Spinal cord (tissue), 10 donors: ENCODE results near the gene BLCAP. TPM values are rescaled to one million over a fixed set of nuclear protein-coding genes. Genes with fewer than 3 reads are reported as not detected.

ENCODE experiments used
- DNase-seq, 6 donors: peaks; one replicate each; pipeline versions ENCODE4 v3.0.0 to v3.0.0-alpha.2; 2013 to 2015; ENCODE audit warnings: low spot score in 6 of 6, low read depth in 4 of 6
- H3K27ac ChIP-seq: one replicate; pipeline ENCODE4 v1.5.1; 2013; ENCODE audit warnings: low read depth, low read length, control low read depth
- H3K27me3 ChIP-seq: one replicate; pipeline ENCODE4 v1.6.1; 2013; ENCODE audit warnings: low read length; ENCODE audit not compliant: control insufficient read depth, insufficient read depth
- H3K36me3 ChIP-seq: one replicate; pipeline ENCODE4 v1.6.1; 2013; ENCODE audit warnings: low read length; ENCODE audit not compliant: control insufficient read depth, insufficient read depth
- H3K4me1 ChIP-seq: one replicate; pipeline ENCODE4 v1.6.1; 2013; ENCODE audit warnings: low read length; ENCODE audit not compliant: control insufficient read depth, insufficient read depth
- H3K4me3 ChIP-seq: one replicate; pipeline ENCODE4 v1.5.1; 2013; ENCODE audit warnings: low read depth, low read length, control low read depth
- H3K9me3 ChIP-seq: one replicate; pipeline ENCODE4 v1.6.1; 2013; ENCODE audit warnings: low read length; ENCODE audit not compliant: control insufficient read depth, insufficient read depth
- WGBS: methylation state at CpG from one replicate; pipeline ENCODE4 v1.1.5; 2013; ENCODE audit warnings: missing lambda C conversion rate; ENCODE audit not compliant: insufficient coverage; 5-methylcytosine and 5-hydroxymethylcytosine counted together
- polyA plus RNA-seq, 2 donors: library from polyadenylated mRNA; unstranded; fragments of 120-200 nt; gene quantifications; one replicate each; pipeline ENCODE4 v1.2.1, GENCODE V29; 2013; ENCODE audit not compliant: insufficient read length in 2 of 2
- total RNA-seq, 2 donors: library from RNA; depleted of rRNA in 1 of 2; stranded (reverse); fragments of 120-200 nt in 1 of 2; fragments of >200 nt in 1 of 2; gene quantifications; one replicate each; pipeline versions ENCODE4 v1.2.3 to v1.2.4, GENCODE V29; 2013 to 2014
- donor health status: healthy.

The BLCAP gene
- total and polyA plus RNA-seq, 4 donors, result 87.1 to 274 (median 196) TPM

DNA sequence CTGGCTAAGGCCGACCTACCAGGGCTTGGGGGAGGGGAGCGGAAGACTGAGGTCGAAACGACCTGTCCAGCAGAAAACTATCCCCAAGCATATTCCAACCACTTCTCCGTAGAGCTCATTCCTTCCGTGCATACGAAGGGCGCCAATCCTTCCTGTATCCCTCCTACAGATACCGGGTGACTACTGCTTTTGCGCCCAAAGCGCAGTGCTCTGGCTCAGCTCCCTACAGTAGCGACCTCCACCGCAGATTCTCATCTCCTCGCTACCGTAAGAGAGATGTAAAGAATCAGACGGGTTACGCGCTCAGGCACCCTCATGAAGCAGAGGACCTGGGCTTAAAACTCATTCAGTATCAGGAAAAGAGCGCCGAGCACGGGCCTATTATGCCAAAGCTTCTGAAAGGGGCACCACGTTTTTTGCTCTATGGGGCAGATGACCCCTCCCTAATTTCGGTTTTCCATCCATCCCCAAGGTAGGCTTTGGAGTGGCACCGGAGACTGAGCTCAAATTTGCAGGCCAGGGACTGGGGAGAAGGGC lies 7.2 kb downstream of the BLCAP start:
- DNase-seq, result peak in 2 of 6 donors; percentile 59 to 74
- Histone ChIP-seq H3K9me3 (no peaks in the 10 kb centered on the region), H3K27ac (peak overlapping the region; percentile 82), H3K4me1 (peaks cover 70% of the 10 kb centered on the region), H3K4me3 (peak overlapping the region; percentile 58), H3K27me3 (no peaks in the 10 kb centered on the region), H3K36me3 (peaks cover 34% of the 10 kb centered on the region)
- WGBS, result 52% methylated on average over 18 of the region's 24 CpGs

DNA sequence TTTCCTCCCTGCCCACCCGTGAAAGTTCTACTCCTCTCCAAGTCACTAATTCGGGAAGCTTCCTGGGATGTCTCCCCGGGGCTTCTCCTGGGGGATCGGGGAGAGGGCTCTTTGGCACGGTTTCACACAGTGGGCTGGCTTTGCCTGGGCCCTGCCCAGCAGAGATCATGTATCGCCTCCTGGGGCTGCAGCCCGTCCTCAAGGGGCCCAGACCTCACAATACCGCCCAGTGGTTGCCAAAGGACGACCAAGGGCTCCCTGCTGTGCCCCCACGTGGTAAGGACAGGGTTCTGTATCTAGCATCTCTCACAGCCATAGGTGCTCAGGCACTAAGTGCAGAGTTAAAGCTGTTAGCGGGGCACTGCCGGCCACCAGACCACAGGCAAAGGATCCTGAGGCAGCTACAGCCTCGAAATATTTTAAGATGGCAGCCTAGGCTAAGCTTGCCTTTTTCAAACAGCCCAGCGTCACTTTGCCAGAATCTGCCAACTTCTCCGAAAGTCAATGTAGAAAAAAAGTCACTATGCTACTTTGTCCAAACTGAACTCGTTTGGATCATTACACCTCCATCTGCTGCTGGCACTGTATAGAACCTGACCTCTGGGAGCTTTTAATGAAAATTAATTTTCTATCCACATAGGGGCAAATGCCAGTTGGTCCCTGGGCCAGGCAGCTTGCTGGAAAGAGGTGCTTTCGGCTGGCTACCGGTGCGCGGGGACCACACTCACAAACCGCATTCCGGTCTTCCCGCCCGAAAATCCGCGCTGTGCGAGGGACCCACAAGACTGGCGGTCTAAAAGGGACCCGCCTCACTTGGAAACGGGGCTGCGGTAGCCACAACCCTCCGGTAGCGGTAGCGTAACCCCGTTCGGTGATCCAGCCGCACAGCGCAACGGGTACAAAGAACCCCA lies 7.9 kb downstream of the BLCAP start:
- Histone ChIP-seq H3K27me3 (no peaks in the 10 kb centered on the region), H3K27ac (peak overlapping the region; percentile 82), H3K4me1 (peaks cover 63% of the 10 kb centered on the region), H3K4me3 (peak overlapping the region; percentile 58), H3K36me3 (peaks cover 32% of the 10 kb centered on the region), H3K9me3 (no peaks in the 10 kb centered on the region)
- WGBS, result 33% methylated on average over 33 of the region's 39 CpGs
- peak in 2 of 6 donors; percentile 75 to 82 for DNase-seq

DNA sequence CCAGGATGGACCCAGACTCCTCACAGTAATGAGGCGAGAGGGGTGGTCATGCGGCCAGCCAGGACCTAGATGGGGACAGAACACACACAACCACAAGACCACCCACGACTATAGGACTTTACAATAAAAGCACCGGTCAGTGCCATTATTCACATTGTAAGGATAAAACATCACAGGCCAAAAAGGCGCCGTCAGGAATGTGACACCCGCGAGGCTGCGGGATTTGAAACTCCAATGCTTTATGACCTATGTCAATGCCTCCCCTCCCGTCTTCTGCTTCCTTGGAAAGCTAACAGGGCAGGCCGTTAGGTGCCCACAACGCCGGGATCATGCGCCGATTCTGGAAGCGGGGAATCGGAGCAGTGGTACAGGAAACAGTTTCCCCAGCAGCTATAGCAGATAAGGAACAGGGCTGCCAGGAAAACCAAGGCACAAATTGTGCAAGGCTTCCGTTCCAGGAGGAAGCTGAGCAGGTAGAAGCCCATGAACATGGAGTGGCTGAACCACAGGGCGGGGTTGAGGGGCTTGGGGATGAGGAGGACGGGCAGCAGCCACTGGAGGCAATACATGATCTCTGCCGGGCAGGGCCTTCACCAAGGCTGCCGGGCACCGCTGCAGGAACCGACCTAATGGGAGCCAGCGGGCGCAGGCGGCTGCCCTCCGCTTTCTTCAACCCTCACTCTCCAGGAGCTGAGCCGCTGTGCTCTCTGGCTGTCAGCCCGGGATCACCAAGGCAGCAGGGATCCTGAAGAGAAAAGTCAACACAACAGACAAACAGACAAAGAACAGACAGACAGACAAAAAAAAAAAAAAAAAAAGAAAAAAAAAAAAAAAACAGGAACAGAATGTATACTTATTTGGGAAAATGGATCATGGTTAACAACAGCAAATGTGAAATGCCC lies 8.8 kb downstream of the BLCAP start:
- H3K9me3 ChIP-seq, result no peaks in the 10 kb centered on the region
- DNase-seq, result peak in 2 of 6 donors; percentile 81 to 87
- peaks cover 36% of the 10 kb centered on the region for H3K36me3 ChIP-seq
- WGBS, result 45% methylated on average over 18 of the region's 30 CpGs
- H3K27ac ChIP-seq, result peak overlapping the region; percentile 82
- peaks cover 56% of the 10 kb centered on the region for H3K4me1 ChIP-seq
- no peak overlapping the region for H3K4me3 ChIP-seq
- no peaks in the 10 kb centered on the region for H3K27me3 ChIP-seq

DNA sequence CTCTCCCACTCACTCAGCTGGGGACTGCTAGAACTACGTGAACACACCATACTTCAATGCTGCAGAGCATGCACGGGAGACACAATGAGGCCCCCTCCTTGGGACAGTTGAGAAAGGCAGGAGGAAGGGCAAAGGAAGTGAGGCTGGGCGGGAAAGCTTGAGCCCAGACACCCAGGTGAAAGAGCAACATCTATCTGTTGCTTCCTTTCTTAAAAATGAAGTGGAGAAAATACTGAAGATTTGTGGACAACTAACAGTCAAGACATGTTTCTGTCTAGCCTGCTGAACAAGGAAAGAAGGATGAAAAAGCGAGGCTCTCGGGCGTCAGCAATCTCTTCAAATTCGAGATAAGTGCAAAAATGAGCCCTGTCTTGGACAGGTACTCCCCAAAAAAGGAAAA lies 9.6 kb downstream of the BLCAP start:
- Histone ChIP-seq H3K27ac (peak overlapping the region; percentile 82), H3K9me3 (no peaks in the 10 kb centered on the region), H3K27me3 (no peaks in the 10 kb centered on the region), H3K4me3 (no peak overlapping the region), H3K4me1 (peaks cover 54% of the 10 kb centered on the region), H3K36me3 (peaks cover 34% of the 10 kb centered on the region)
- 94% methylated on average over 4 of the region's 7 CpGs for WGBS
- no peak for DNase-seq

DNA sequence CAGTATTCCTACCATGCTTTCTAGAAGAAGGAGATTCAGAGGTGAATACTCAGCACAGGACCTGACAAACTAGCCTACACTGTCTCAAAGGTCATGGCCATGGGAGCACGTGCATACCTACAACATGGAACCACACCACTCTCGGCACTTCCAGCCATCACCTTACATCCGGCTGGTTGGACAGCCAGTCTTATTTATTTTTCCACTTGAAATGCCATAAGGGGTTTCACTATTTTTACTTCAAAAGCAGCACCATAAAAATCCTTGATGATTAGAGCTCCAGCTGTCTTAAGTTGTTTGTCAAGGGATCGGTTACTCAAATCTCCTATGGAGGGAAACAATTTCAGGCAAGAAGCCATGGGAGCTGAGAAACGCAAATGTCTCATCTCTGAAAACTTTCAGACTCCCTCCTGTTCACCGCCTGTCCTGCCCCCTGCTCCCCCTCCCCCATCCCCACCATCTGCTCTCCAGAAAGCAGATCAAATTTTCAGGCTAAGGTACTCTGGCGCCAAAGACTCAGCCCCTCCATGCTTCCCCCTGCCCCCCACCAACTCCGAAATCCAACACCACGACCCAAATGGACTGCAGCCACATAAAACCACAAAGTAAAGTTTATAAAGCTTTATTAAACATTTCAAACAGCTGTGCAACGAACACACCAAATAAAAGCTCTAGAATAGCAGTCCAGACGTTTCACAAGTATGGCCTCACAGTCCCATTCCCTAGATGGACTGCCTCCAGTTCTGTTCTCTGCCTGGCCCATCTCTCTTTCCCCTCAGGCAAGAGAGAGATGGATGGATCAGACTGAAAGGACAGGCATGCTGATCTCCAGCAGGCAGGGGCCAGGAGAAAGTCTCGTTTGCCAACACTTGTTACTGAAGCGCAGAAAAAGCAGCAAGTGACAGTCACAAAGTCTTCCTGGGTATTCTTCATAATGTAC lies 10.6 kb downstream of the BLCAP start:
- DNase-seq, result peak in 2 of 6 donors; percentile 62 to 88
- Histone ChIP-seq H3K27me3 (no peaks in the 10 kb centered on the region), H3K36me3 (peaks cover 30% of the 10 kb centered on the region), H3K4me1 (peaks cover 48% of the 10 kb centered on the region), H3K9me3 (no peaks in the 10 kb centered on the region), H3K4me3 (no peak overlapping the region), H3K27ac (peak overlapping the region; percentile 33)
- WGBS, result 32% methylated on average over 10 of the region's 13 CpGs

DNA sequence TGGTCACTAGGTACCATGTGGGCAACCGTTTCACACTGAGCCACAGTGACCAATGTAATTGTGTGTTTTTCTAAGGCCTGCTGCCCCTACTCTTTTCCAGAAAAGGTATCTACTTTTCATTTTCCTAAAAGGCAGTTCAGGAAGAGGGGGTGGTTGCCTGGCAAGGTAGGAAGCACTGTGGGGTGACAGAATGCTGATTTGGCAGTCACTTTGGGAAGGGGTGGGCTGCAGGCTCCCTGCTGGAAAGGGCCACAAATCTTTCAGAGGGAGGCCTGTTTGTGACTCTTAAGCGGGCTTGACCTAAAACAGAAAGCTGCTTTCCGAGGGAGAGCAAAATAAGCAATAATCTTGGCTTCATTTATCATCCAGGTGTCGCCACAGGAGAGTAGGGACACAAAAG lies 11.8 kb downstream of the BLCAP start:
- 38% methylated on average over 1 of the region's 4 CpGs for WGBS
- no peak overlapping the region for H3K4me3 ChIP-seq
- no peaks in the 10 kb centered on the region for H3K27me3 ChIP-seq
- peak in 1 of 6 donors; percentile 48 for DNase-seq
- H3K9me3 ChIP-seq, result no peaks in the 10 kb centered on the region
- H3K36me3 ChIP-seq, result peaks cover 30% of the 10 kb centered on the region
- no peak overlapping the region for H3K27ac ChIP-seq
- peaks cover 46% of the 10 kb centered on the region for H3K4me1 ChIP-seq

DNA sequence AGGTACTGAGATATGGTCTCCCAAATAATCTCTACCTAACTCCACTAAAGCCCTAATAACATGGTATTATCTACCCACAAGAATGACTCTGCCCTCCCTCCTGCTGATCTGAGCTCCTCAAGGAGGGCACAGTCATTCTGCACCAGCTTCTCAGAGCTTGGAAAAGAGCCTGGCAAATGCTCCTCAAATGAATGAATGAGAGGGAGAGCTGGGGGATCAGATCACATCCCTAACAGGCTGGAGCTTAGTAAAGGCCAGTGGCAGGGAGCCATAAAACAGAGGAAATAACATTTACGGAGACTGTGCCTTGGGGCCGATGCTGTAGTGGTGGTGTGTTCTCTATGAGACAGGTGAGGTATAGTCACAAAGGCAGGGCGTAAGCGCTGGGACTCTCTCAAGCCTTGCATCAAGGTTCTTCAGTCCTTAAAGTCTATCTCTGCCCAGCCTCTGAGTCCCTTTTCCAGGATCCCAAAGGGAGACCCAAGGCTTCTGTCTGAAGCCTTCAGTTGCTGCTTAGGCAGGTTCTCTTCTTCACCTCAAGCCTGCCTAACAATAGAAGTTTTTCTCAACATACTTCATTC lies 13.8 kb downstream of the BLCAP start:
- peaks cover 31% of the 10 kb centered on the region for H3K36me3 ChIP-seq
- H3K9me3 ChIP-seq, result no peaks in the 10 kb centered on the region
- DNase-seq, result no peak
- 80% methylated on average over 4 of the region's 4 CpGs for WGBS
- no peak overlapping the region for H3K4me3 ChIP-seq
- H3K27ac ChIP-seq, result no peak overlapping the region
- peaks cover 26% of the 10 kb centered on the region for H3K4me1 ChIP-seq
- H3K27me3 ChIP-seq, result no peaks in the 10 kb centered on the region

DNA sequence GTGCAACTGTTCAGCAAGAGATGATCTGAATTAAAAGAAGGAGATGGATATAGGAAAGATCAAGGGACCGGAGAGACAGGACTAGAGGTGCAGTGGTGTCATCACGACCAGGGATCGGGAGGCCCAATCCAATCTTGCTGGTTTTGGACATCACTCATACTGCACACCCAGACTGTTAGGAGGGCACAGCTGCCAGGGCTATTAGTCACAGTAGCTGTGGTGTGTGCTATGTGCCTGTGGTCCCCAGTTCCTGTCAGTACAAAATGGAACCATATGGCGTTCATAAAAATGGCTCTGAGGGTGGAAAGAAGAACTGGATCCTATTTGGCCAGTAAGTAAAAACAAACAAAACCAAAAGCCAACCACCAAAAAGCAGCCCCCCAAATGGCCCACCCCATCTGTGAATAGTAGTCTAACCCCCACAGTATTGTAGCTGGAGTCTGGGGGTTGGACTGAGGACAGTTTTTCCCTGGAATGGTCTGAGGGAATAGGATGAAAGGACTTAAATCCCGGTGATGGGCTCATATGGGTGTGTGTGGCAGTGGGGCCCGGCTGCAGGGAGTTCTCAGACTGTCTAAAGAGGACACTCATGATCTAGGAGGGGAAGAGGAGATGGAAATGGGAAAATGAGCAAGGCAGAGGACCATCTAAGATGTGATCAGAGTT lies 15.9 kb downstream of the BLCAP start:
- WGBS, result 96% methylated on average over 2 of the region's 6 CpGs
- Histone ChIP-seq H3K4me1 (peaks cover 6% of the 10 kb centered on the region), H3K4me3 (no peak overlapping the region), H3K9me3 (no peaks in the 10 kb centered on the region), H3K27me3 (no peaks in the 10 kb centered on the region), H3K27ac (no peak overlapping the region), H3K36me3 (peaks cover 29% of the 10 kb centered on the region)
- no peak for DNase-seq
